HepG2 (cell line): Measurements from ENCODE around the gene ODAM.
"Not testable (repeated sequence)": the region's sequence is repeated elsewhere in the genome, so short reads cannot be mapped to it uniquely, and the experiment has no call there.

Experiments
- CBX1 ChIP-seq: IDR thresholded peaks from one replicate; pipeline ENCODE4 v1.6.1; 2016; ENCODE audit warnings: antibody characterized with exemption, low read depth
- NBN ChIP-seq: fragments of 450-650 bp; conservative IDR thresholded peaks from 2 replicates; pipeline ENCODE4 v1.6.1; 2017
- POLR2A ChIP-seq, 2 experiments: IDR thresholded peaks; 2 replicates each; pipeline ENCODE4 v1.6.1; 2011; ENCODE audit warnings: low read depth in 2 of 2, low read length in 2 of 2, mild to moderate bottlenecking in 1 of 2, moderate library complexity in 1 of 2; ENCODE audit not compliant: insufficient read depth in 1 of 2
- ZNF496 ChIP-seq: sonication (generic); formaldehyde crosslinking; IDR thresholded peaks from 2 replicates; pipeline ENCODE4 v1.8.1; 2023; ENCODE audit warnings: mild to moderate bottlenecking, moderate library complexity, missing genetic modification reagents; ENCODE audit not compliant: insufficient replicate concordance
- TF ChIP-seq, protein P1 (sequence below): sonication (generic); formaldehyde crosslinking; IDR thresholded peaks from 2 replicates; pipeline ENCODE4 v1.4.0; 2020; ENCODE audit warnings: missing genetic modification reagents

DNA sequence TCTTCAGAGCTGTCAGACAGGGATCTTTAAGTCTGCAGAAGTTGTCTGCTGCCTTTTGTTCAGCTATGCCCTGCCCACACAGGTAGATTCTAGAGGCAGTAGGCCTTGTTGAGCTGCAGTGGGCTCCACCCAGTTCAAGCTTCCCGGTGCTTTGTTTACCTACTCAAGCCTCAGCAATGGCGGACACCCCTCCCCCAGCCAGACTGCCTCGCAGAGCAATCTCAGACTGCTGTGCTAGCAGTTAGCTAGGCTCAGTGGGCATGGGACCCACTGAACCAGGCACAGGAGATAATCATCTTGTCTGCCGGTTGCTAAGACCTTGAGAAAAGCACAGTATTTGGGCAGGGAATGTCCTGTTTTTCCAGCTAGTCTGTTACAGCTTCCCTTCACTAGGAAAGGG is 17.2 kb downstream of the ODAM start:
- not testable (repeated sequence) for TF ChIP-seq CBX1; POLR2A (IDR thresholded peaks at IDR 0.05; ENCODE audit: insufficient read depth in 1 of 2, low read depth in 2 of 2, low read length in 2 of 2); ZNF496 (CRISPR knock-in tag); NBN
- TF ChIP-seq, protein P1, sequence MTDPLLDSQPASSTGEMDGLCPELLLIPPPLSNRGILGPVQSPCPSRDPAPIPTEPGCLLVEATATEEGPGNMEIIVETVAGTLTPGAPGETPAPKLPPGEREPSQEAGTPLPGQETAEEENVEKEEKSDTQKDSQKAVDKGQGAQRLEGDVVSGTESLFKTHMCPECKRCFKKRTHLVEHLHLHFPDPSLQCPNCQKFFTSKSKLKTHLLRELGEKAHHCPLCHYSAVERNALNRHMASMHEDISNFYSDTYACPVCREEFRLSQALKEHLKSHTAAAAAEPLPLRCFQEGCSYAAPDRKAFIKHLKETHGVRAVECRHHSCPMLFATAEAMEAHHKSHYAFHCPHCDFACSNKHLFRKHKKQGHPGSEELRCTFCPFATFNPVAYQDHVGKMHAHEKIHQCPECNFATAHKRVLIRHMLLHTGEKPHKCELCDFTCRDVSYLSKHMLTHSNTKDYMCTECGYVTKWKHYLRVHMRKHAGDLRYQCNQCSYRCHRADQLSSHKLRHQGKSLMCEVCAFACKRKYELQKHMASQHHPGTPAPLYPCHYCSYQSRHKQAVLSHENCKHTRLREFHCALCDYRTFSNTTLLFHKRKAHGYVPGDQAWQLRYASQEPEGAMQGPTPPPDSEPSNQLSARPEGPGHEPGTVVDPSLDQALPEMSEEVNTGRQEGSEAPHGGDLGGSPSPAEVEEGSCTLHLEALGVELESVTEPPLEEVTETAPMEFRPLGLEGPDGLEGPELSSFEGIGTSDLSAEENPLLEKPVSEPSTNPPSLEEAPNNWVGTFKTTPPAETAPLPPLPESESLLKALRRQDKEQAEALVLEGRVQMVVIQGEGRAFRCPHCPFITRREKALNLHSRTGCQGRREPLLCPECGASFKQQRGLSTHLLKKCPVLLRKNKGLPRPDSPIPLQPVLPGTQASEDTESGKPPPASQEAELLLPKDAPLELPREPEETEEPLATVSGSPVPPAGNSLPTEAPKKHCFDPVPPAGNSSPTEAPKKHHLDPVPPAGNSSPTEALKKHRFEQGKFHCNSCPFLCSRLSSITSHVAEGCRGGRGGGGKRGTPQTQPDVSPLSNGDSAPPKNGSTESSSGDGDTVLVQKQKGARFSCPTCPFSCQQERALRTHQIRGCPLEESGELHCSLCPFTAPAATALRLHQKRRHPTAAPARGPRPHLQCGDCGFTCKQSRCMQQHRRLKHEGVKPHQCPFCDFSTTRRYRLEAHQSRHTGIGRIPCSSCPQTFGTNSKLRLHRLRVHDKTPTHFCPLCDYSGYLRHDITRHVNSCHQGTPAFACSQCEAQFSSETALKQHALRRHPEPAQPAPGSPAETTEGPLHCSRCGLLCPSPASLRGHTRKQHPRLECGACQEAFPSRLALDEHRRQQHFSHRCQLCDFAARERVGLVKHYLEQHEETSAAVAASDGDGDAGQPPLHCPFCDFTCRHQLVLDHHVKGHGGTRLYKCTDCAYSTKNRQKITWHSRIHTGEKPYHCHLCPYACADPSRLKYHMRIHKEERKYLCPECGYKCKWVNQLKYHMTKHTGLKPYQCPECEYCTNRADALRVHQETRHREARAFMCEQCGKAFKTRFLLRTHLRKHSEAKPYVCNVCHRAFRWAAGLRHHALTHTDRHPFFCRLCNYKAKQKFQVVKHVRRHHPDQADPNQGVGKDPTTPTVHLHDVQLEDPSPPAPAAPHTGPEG (CRISPR knock-in tag): not testable (repeated sequence)
